Measurements from ENCODE around the gene FAM210B. TPM values are rescaled to one million over a fixed set of nuclear protein-coding genes. Genes with fewer than 3 reads are reported as not detected.

FAM210B gene
- total and polyA plus RNA-seq, 2 of the 8 experiments (the other 6 are each of a cell fraction or from before 2014, with no cell fraction given): 9.4 to 15.0 TPM

DNA sequence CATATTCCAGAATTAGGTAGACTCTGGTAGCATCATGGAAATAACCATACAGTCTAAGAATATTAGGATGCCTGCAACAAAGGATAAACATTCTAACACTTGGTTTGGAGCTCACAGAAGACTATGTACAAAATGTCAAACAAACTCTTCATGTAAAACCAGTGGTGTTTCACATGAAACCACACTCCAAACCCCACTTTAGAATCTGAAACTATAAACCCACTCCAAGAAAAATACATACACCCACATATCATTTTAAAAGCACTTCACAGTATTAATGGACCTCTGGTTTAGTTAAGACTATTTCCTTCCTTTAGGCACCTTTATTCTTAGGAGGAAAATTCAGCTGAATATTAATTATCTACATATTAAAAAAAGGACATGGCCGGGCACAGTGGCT is 22.7 kb downstream of the FAM210B start:
- Histone ChIP-seq H3K4me3 (ENCODE audit: extremely low read depth in 1 of 4, insufficient read depth in 2 of 4, low read depth in 3 of 4, low read length in 4 of 4) (no peak overlapping the region), H2AK5ac (ENCODE audit: low read depth, low read length) (no peak overlapping the region), H3K18ac (ENCODE audit: extremely low read depth, low read length) (no peak overlapping the region), H4K5ac (ENCODE audit: insufficient read length, low read depth, low read length) (no peak overlapping the region), H3K79me2 (ENCODE audit: control insufficient read depth in 1 of 2, insufficient read depth in 2 of 2, low read length in 2 of 2) (peaks cover 0 to 70% of the 10 kb centered on the region in 2 experiments; a peak in 2 of 4 replicates), H3K23ac (ENCODE audit: insufficient read length) (no peak overlapping the region), H2BK120ac (replicated peaks; ENCODE audit: low read depth, low read length) (no peak overlapping the region), H3K79me1 (ENCODE audit: low read depth, low read length) (peaks cover 5% of the 10 kb centered on the region; the same call in 1 of the 2 replicates), H2BK5ac (ENCODE audit: low read depth, low read length) (no peak overlapping the region), H2BK12ac (ENCODE audit: low read depth, low read length) (no peak overlapping the region), H3K36me3 (ENCODE audit: control insufficient read depth in 2 of 4, insufficient read depth in 4 of 4, low read length in 3 of 4) (peaks cover 24 to 66% (median 65%) of the 10 kb centered on the region in 4 experiments), H3K4me2 (ENCODE audit: insufficient read depth in 1 of 2, low read depth in 2 of 2, low read length in 2 of 2) (no peak overlapping the region), H2BK20ac (ENCODE audit: low read length) (no peak overlapping the region), H3K9me3 (ENCODE audit: insufficient read depth in 2 of 2, low read depth in 1 of 2, low read length in 1 of 2) (no peaks in the 10 kb centered on the region), H3K23me2 (ENCODE audit: low read depth, low read length) (no peaks in the 10 kb centered on the region), H2AFZ (ENCODE audit: low read length) (no peak overlapping the region), H3K9ac (replicated peaks in 1 of 4; ENCODE audit: extremely low read depth in 1 of 4, low read depth in 3 of 4, low read length in 3 of 4) (no peak overlapping the region), H3K4me1 (replicated peaks in 1 of 4; ENCODE audit: control insufficient read depth in 3 of 4, insufficient read depth in 4 of 4, low read length in 3 of 4) (no peaks in the 10 kb centered on the region; a peak in 1 of 7 replicates), H3K27me3 (replicated peaks in 1 of 4; ENCODE audit: control insufficient read depth in 3 of 4, extremely low read depth in 1 of 4, insufficient read depth in 3 of 4, low read length in 3 of 4) (no peaks in the 10 kb centered on the region), H3K56ac (replicated peaks; ENCODE audit: insufficient read length, low read depth, low read length) (no peak overlapping the region), H4K8ac (ENCODE audit: extremely low read depth, insufficient read depth, low read length) (no peak overlapping the region), H3K14ac (ENCODE audit: insufficient read length) (no peak overlapping the region), H4K91ac (replicated peaks; ENCODE audit: insufficient read length, low read length) (no peak overlapping the region), H3K27ac (ENCODE audit: low read depth, low read length) (no peak overlapping the region), H2BK15ac (ENCODE audit: low read length) (no peak overlapping the region), H4K20me1 (replicated peaks in 1 of 2; ENCODE audit: control insufficient read depth in 1 of 2, insufficient read depth in 2 of 2, low read length in 2 of 2) (peaks cover 4 to 12% of the 10 kb centered on the region in 2 experiments), H3K4ac (replicated peaks; ENCODE audit: insufficient read length, low read depth, low read length) (no peak overlapping the region)
- FAIRE-seq (no peak), DNase-seq (ENCODE audit: low read depth in 1 of 2, low spot score in 2 of 2) (no peak)
- TF ChIP-seq EP300 (IDR thresholded peaks at IDR 0.05; ENCODE audit: borderline replicate concordance in 1 of 2, low read depth in 2 of 2, low read length in 2 of 2) (no peak), CBX5 (IDR thresholded peaks at IDR 0.05; ENCODE audit: low read depth, low read length) (no peak), JUND (IDR thresholded peaks at IDR 0.05; ENCODE audit: low read length) (no peak), POLR2A (IDR thresholded peaks at IDR 0.05; ENCODE audit: control extremely low read depth in 1 of 2, low read depth in 2 of 2, low read length in 2 of 2) (no peak), SAP30 (IDR thresholded peaks at IDR 0.05; ENCODE audit: insufficient read depth, insufficient replicate concordance, low read length) (no peak), SP1 (IDR thresholded peaks at IDR 0.05; ENCODE audit: low read depth, low read length) (no peak), ZNF274 (IDR thresholded peaks at IDR 0.05; ENCODE audit: borderline replicate concordance, extremely low read depth, low read length) (no peak), E2F6 (IDR thresholded peaks at IDR 0.05) (no peak), HDAC6 (IDR thresholded peaks at IDR 0.05; ENCODE audit: low read depth, low read length) (no peak), SIX5 (IDR thresholded peaks at IDR 0.05; ENCODE audit: low read depth, low read length) (no peak)
- CTCF ChIA-PET (ENCODE audit: partially characterized antibody): no interaction called here
- POLR2A ChIA-PET (ENCODE audit: partially characterized antibody): interaction anchor here (1.4 to 2.6 kb wide), 4 partner anchors 9 to 23 kb away, joined by 3 to 8 read pairs (median 6); partner anchors contain the start of genes AURKA and CSTF1
- 93% methylated on average over 1 of the region's 1 CpG; no CpG with 5 or more reads in 1 of the 2 experiments for WGBS, 2 experiments (ENCODE audit: extremely low coverage in 1 of 2, insufficient coverage in 1 of 2, insufficient read length in 1 of 2, insufficient replicate concordance in 2 of 2, low coverage in 1 of 2, low lambda C conversion rate in 2 of 2, missing lambda C conversion rate in 1 of 2)

Data from H1 (cell line).